HCT116 (cell line): ENCODE data around the gene TBC1D17. TPM values are rescaled to one million over a fixed set of nuclear protein-coding genes. Genes with fewer than 3 reads are reported as not detected.

Experiments used
- ATAC-seq: fragments of 200-7000 bp; cut with Tn5 transposase; 2 replicates; pipeline ENCODE4 v1.9.1; 2020; ENCODE audit warnings: mild to moderate bottlenecking, moderate library complexity
- BruUV-seq: library from RNA; stranded (reverse); fragments of 400-500 nt; replicated peaks from 2 replicates; lab custom pipeline; 2021; lab: Mats Ljungman, UMichigan
- CTCF ChIA-PET: fragments of 300-600 bp; sonication (Branson Sonifier 250); formaldehyde crosslinking; loops from one replicate; lab custom pipeline; 2021; ENCODE audit warnings: antibody characterized with exemption; lab: Charles Lee
- POLR2A ChIA-PET: fragments of 300-600, 350-600 bp; sonication (Branson Sonifier 250); formaldehyde crosslinking; loops from one replicate; lab custom pipeline; 2021; ENCODE audit warnings: antibody characterized with exemption; lab: Charles Lee
- RAD21 ChIA-PET, 2 experiments: fragments of 300-600 bp; sonication (Branson Sonifier 250); formaldehyde crosslinking; loops; one replicate each; lab custom pipeline; 2023; ENCODE audit warnings: low total read pairs in 2 of 2; ENCODE audit not compliant: uncharacterized antibody in 2 of 2, unreplicated experiment in 2 of 2, low non-redundant PET in 1 of 2; lab: Charles Lee
- DNase-seq: peaks from one replicate; pipeline ENCODE4 v3.0.0-alpha.2; 2010; ENCODE audit warnings: low read depth, low spot score
- H2AFZ ChIP-seq: fragments of 200-600 bp; shearing (Covaris generic), sonication (generic); 2 replicates; pipeline ENCODE4 v1.6.1; 2017; ENCODE audit warnings: low read depth, mixed run types, mixed read lengths, antibody characterized with exemption, low read length; ENCODE audit not compliant: poor library complexity, severe bottlenecking
- H3K27ac ChIP-seq: 2 replicates; pipeline ENCODE4 v1.5.1; 2012; ENCODE audit warnings: low read depth, low read length
- H3K27me3 ChIP-seq: fragments of 200-600 bp; sonication (generic); 2 replicates; pipeline ENCODE4 v1.6.1; 2016; ENCODE audit warnings: mixed run types, low read length, mixed read lengths; ENCODE audit not compliant: insufficient read depth
- H3K36me3 ChIP-seq, 2 experiments: fragments of 200-500 bp in 1 of 2; fragments of 200-600 bp in 1 of 2; sonication (Bioruptor generic) in 1 of 2; sonication (generic) in 1 of 2; 2 replicates each; pipeline versions ENCODE4 v1.5.1 to v1.6.1; 2014 to 2016; ENCODE audit warnings: low read length in 2 of 2, inconsistent platforms in 1 of 2, mixed read lengths in 1 of 2, mixed run types in 1 of 2; ENCODE audit not compliant: insufficient read depth in 2 of 2, control insufficient read depth in 1 of 2
- H3K4me1 ChIP-seq, 2 experiments: fragments of 200-600 bp in 1 of 2; sonication (generic) in 1 of 2; 2 replicates each; pipeline versions ENCODE4 v1.5.1 to v1.6.1; 2012 to 2017; ENCODE audit warnings: low read length in 2 of 2, inconsistent platforms in 1 of 2, mild to moderate bottlenecking in 1 of 2, mixed read lengths in 1 of 2, mixed run types in 1 of 2, moderate library complexity in 1 of 2; ENCODE audit not compliant: insufficient read depth in 2 of 2, control insufficient read depth in 1 of 2
- H3K4me2 ChIP-seq: fragments of 200-600 bp; sonication (generic); 2 replicates; pipeline ENCODE4 v1.6.1; 2017; ENCODE audit warnings: mixed run types, low read length, mixed read lengths
- H3K4me3 ChIP-seq, 2 experiments: fragments of 200-600 bp in 1 of 2; sonication (generic) in 1 of 2; replicated peaks in 1 of 2; 2 replicates each; pipeline ENCODE4 v1.5.1; 2011 to 2016; ENCODE audit warnings: low read length in 2 of 2, control low read depth in 1 of 2, low read depth in 1 of 2, mild to moderate bottlenecking in 1 of 2, mixed read lengths in 1 of 2, mixed run types in 1 of 2
- H3K79me2 ChIP-seq: fragments of 200-600 bp; sonication (generic); 2 replicates; pipeline ENCODE4 v1.6.1; 2017; ENCODE audit warnings: mild to moderate bottlenecking, mixed run types, low read length, moderate library complexity, mixed read lengths; ENCODE audit not compliant: insufficient read depth
- H3K9ac ChIP-seq: fragments of 200-600 bp; sonication (generic); 2 replicates; pipeline ENCODE4 v1.6.1; 2016; ENCODE audit warnings: low read length, mixed read lengths
- H3K9me2 ChIP-seq: fragments of 200-600 bp; sonication (generic), shearing (Covaris generic); 2 replicates; pipeline ENCODE4 v1.6.1; 2017; ENCODE audit warnings: mixed run types, mild to moderate bottlenecking, moderate library complexity; ENCODE audit not compliant: insufficient read depth
- H3K9me3 ChIP-seq, 2 experiments: fragments of 200-500 bp in 1 of 2; fragments of 200-600 bp in 1 of 2; sonication (Bioruptor generic) in 1 of 2; sonication (generic) in 1 of 2; 2 replicates each; pipeline ENCODE4 v1.6.1; 2014 to 2017; ENCODE audit warnings: low read length in 2 of 2, mixed read lengths in 2 of 2, inconsistent platforms in 1 of 2, low read depth in 1 of 2, mild to moderate bottlenecking in 1 of 2, mixed run types in 1 of 2, moderate library complexity in 1 of 2; ENCODE audit not compliant: control insufficient read depth in 1 of 2, insufficient read depth in 1 of 2
- H4K20me1 ChIP-seq: fragments of 200-600 bp; sonication (generic), shearing (Covaris generic); 2 replicates; pipeline ENCODE4 v1.6.1; 2017; ENCODE audit warnings: mixed run types, mild to moderate bottlenecking, moderate library complexity; ENCODE audit not compliant: insufficient read depth
- CBX3 ChIP-seq: IDR thresholded peaks from 2 replicates; pipeline ENCODE4 v1.6.1; 2012; ENCODE audit warnings: low read depth
- EGR1 ChIP-seq: IDR thresholded peaks from 2 replicates; pipeline ENCODE4 v1.6.1; 2012; ENCODE audit warnings: low read depth
- ELF1 ChIP-seq: IDR thresholded peaks from 2 replicates; pipeline ENCODE4 v1.6.1; 2012; ENCODE audit warnings: low read depth, borderline replicate concordance
- EZH2 ChIP-seq: fragments of 200-600 bp; sonication (generic); IDR thresholded peaks from 2 replicates; pipeline ENCODE4 v1.6.1; 2017; ENCODE audit warnings: antibody characterized with exemption, mixed run types
- POLR2AphosphoS5 ChIP-seq: IDR thresholded peaks from 2 replicates; pipeline ENCODE4 v1.6.1; 2011; ENCODE audit warnings: mild to moderate bottlenecking, low read depth, low read length, moderate library complexity
- YY1 ChIP-seq: IDR thresholded peaks from 2 replicates; pipeline ENCODE4 v1.6.1; 2011; ENCODE audit warnings: low read length, low read depth, moderate library complexity, mild to moderate bottlenecking; ENCODE audit not compliant: insufficient replicate concordance; ENCODE audit errors: extremely low read depth
- ZFX ChIP-seq: fragments of 450-650 bp; IDR thresholded peaks from 2 replicates; pipeline ENCODE4 v1.6.1; 2017
- ZNF274 ChIP-seq: fragments of 200-500 bp; sonication (Bioruptor generic); IDR thresholded peaks from 2 replicates; pipeline ENCODE4 v1.6.1; 2014; ENCODE audit warnings: mild to moderate bottlenecking, low read depth, low read length, inconsistent platforms
- intact Hi-C: fragments of 100-400 bp; cut with micrococcal nuclease; formaldehyde crosslinking; loops from 2 replicates; pipeline ENCODE4 v1.10.0; 2022
- total RNA-seq: library from RNA; stranded (reverse); gene quantifications from one replicate; pipeline ENCODE4 v1.2.1, GENCODE V29; 2021; ENCODE audit not compliant: unreplicated experiment
- TF ChIP-seq, protein P1 (sequence below), 3 experiments: fragments of 200-600 bp in 1 of 3; sonication (generic) in 1 of 3; IDR thresholded peaks in 2 of 3; conservative IDR thresholded peaks in 1 of 3; 2 replicates each; pipeline ENCODE4 v1.5.1; 2012 to 2017; ENCODE audit warnings: low read depth in 2 of 3, low read length in 2 of 3, antibody characterized with exemption in 1 of 3, borderline replicate concordance in 1 of 3, control low read depth in 1 of 3, mild to moderate bottlenecking in 1 of 3, mixed read lengths in 1 of 3, mixed run types in 1 of 3, moderate library complexity in 1 of 3; ENCODE audit not compliant: insufficient read depth in 1 of 3
- TF ChIP-seq, protein P2 (sequence below): IDR thresholded peaks from 2 replicates; pipeline ENCODE4 v1.6.1; 2012

TBC1D17 gene
- total RNA-seq, 1 experiment from 2014 or later, result 32.9 TPM

DNA sequence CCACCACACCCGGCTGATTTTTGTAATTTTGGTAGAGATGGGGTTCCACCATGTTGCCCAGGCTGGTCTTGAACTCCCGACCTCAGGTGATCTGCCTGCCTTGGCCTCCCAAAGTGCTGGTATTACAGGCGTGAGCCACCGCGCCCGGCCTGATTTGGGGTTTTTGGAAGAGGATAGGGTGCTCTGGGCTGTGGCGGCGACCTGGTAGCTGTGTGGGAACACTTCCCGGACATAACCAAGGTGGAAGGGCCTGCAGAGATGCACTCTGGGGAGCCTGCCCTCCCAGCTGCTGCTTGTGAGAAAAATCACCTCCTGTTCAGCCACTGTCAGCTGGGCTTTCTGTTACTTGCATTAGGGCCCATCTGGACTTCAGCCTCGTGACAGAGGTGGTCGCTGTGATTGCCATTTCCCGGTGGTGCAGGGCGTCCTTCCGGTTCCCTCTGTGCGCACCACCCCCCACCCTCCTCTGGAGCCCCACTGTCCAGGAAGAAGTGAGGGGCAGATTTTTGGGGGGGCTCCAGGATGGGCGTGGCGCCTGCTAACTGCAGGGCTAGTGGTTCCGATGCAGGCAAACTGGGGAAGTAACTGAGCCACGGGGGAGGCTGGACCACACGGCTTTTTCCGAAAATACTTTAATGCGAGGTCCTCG lies 11.7 kb downstream of the TBC1D17 start:
- H2AFZ ChIP-seq, result no peak overlapping the region
- no peak overlapping the region for H3K4me2 ChIP-seq
- no peaks in the 10 kb centered on the region for H3K9me3 ChIP-seq
- ATAC-seq, result no peak
- H4K20me1 ChIP-seq, result no peaks in the 10 kb centered on the region
- no peak for DNase-seq
- H3K4me3 ChIP-seq, result no peak overlapping the region
- no peaks in the 10 kb centered on the region for H3K27me3 ChIP-seq
- intact Hi-C loops, result no loop called here
- no peak overlapping the region for H3K27ac ChIP-seq
- CTCF ChIA-PET, result no interaction called here
- TF ChIP-seq ZNF274 (no peak), YY1 (no peak), EGR1 (no peak), CBX3 (no peak), ELF1 (no peak), ZFX (no peak), EZH2 (no peak), POLR2AphosphoS5 (no peak)
- TF ChIP-seq, protein P1, sequence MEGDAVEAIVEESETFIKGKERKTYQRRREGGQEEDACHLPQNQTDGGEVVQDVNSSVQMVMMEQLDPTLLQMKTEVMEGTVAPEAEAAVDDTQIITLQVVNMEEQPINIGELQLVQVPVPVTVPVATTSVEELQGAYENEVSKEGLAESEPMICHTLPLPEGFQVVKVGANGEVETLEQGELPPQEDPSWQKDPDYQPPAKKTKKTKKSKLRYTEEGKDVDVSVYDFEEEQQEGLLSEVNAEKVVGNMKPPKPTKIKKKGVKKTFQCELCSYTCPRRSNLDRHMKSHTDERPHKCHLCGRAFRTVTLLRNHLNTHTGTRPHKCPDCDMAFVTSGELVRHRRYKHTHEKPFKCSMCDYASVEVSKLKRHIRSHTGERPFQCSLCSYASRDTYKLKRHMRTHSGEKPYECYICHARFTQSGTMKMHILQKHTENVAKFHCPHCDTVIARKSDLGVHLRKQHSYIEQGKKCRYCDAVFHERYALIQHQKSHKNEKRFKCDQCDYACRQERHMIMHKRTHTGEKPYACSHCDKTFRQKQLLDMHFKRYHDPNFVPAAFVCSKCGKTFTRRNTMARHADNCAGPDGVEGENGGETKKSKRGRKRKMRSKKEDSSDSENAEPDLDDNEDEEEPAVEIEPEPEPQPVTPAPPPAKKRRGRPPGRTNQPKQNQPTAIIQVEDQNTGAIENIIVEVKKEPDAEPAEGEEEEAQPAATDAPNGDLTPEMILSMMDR (IDR thresholded peaks at IDR 0.05 in 2 of 3, conservative IDR thresholded peaks at IDR 0.05 in 1 of 3; ENCODE audit: borderline replicate concordance in 1 of 3, insufficient read depth in 1 of 3, low read depth in 2 of 3, low read length in 2 of 3), result no peak
- TF ChIP-seq, protein P2, sequence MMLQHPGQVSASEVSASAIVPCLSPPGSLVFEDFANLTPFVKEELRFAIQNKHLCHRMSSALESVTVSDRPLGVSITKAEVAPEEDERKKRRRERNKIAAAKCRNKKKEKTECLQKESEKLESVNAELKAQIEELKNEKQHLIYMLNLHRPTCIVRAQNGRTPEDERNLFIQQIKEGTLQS, result no peak
- no peaks in the 10 kb centered on the region for H3K79me2 ChIP-seq
- RAD21 ChIA-PET, result interaction anchor here in 1 of 2 experiments (0.6 kb wide), 1 partner anchor 18 kb away, joined by 3 read pairs; no protein-coding TSS in a partner anchor
- no peaks in the 10 kb centered on the region for H3K36me3 ChIP-seq
- no TSS peak for BruUV-seq
- no peak overlapping the region for H3K9ac ChIP-seq
- no peaks in the 10 kb centered on the region for H3K9me2 ChIP-seq
- peaks cover 6 to 24% of the 10 kb centered on the region in 2 experiments for H3K4me1 ChIP-seq
- POLR2A ChIA-PET, result no interaction called here
